GM12892 (cell line): ENCODE data around the gene CYP3A5.
"Not testable (repeated sequence)": the region's sequence is repeated elsewhere in the genome, so short reads cannot be mapped to it uniquely, and the experiment has no call there.

Experiments
- DNase-seq: peaks from one replicate; pipeline ENCODE4 v3.0.0; 2011; ENCODE audit not compliant: insufficient read length
- FAIRE-seq: peaks from 2 replicates; lab custom pipeline; 2011; peaks lifted over from hg19 to GRCh38; lab: Jason Lieb, UNC
- POLR2A ChIP-seq: IDR thresholded peaks from 2 replicates; pipeline ENCODE4 v1.6.1; 2011; ENCODE audit warnings: low read depth, low read length, control low read depth
- POLR2AphosphoS5 ChIP-seq: IDR thresholded peaks from 2 replicates; pipeline ENCODE4 v1.6.1; 2011; ENCODE audit warnings: low read depth, low read length, control low read depth
- TAF1 ChIP-seq: IDR thresholded peaks from 2 replicates; pipeline ENCODE4 v1.6.1; 2011; ENCODE audit warnings: low read depth, mild to moderate bottlenecking, control low read depth, low read length, borderline replicate concordance

The CYP3A5 gene

DNA sequence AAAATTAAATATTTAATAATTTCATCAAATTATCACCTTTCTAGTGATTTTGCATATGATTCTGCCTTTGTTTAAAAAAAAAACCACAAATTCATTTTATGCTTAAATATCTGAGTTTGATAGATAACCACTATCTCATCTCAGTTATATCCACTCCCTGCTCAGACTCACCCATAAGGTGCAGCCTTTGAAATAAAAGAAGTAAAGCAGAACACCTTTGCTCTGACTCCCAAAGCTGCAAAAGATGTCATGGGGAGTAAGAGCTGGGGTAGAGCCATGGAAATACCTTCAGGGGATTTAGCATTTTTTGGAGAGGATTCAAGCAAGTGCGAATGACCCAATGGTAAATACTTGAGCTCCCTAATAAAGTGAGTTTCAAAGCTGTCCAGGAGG, 15.1 kb upstream of the CYP3A5 start:
- DNase-seq = no peak
- TF ChIP-seq POLR2A (no peak), POLR2AphosphoS5 (no peak), TAF1 (no peak)
- FAIRE-seq = no peak

DNA sequence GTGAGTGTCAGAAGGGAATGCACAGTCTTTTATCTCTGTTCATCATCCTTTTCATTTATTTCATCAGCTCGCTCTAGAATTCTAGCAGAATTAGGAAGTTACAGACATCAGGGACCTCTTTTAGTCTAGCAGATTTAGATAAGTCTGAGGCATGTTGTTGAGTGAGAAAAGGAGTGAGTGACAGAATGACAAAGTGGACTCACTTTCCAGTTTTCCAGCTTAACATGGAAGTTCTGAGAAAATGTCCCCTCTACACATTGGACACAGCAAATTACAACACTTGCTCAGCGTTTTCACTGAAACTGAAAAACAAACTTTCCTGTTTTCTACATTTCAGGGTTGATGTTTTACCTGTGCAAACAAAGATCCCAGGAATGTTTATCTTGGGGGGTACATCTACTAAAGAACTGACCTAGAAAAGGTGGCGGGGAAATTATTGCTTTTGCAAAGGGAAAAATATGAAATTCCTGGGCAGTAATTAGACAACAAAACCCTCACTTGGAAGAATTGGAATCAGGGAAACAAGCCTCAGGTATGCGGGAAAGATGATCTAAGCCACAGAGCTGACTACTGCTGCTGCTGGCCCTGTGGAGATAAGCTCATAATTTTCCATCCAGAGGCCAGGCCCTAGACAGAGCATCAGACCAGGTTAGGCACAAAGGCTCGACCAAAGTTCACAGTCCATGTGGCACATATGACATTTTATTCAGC, 14.6 kb upstream of the CYP3A5 start:
- no peak for TF ChIP-seq POLR2A
- no peak for TF ChIP-seq TAF1
- TF ChIP-seq POLR2AphosphoS5 = no peak
- DNase-seq (no peak), FAIRE-seq (no peak)

DNA sequence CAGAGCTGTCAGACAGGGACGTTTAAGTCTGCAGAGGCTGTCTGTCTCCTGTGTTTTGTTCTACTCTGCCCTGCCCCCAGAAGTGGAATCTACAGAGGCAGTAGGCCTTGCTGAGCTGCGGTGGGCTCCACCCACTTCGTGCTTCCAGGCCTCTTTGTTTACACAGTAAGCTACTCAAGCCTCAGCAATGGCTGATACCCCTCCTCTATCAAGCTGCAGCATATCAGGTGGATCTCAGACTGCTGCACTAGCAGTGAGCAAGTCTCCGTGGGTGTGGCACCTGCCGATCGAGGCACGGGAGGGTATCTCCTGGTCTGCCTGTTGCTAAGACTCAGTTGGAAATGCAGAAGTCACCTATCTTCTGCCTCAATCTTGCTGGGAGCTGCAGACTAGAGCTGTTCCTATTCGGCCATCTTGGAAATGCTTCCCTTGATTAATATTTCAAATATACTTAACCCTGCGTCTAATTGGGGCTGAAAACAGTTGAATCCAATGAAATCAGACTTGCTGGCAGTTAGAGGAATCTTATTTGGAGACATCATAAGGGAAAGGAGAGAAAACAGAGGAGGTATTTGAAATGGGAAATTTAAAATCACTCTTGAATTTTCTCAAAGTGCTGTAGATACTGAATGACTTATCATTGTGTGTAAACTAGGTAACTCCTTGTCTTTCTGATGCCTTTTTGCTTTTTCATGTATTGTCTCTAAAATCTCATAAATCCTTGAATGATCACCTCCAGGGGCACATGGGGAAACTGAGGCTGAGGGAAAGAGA, 13.8 kb upstream of the CYP3A5 start:
- DNase-seq = no peak
- no peak for FAIRE-seq
- no peak for TF ChIP-seq POLR2A
- no peak for TF ChIP-seq POLR2AphosphoS5
- no peak for TF ChIP-seq TAF1

DNA sequence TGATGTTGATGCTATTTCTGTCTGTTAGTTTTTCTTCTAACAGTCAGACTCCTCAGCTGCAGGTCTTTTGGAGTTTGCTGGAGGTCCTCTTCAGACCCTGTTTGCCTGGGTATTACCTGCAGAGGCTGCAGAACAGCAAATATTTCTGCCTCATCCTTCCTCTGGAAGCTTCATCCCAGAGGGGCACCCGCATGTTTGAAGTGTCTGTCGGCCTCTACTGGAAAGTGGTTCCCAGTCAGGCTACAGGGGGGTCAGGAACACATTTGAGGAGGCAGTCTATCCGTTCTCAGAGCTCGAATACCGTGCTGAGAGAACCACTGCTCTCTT, 13.3 kb upstream of the CYP3A5 start:
- TF ChIP-seq POLR2AphosphoS5 = no peak
- no peak for TF ChIP-seq TAF1
- no peak for TF ChIP-seq POLR2A
- FAIRE-seq = no peak
- DNase-seq = no peak

GRCh38 chr7:99692563-99692962, 12.8 kb upstream of the CYP3A5 start:
- not testable (repeated sequence) for DNase-seq, FAIRE-seq

DNA sequence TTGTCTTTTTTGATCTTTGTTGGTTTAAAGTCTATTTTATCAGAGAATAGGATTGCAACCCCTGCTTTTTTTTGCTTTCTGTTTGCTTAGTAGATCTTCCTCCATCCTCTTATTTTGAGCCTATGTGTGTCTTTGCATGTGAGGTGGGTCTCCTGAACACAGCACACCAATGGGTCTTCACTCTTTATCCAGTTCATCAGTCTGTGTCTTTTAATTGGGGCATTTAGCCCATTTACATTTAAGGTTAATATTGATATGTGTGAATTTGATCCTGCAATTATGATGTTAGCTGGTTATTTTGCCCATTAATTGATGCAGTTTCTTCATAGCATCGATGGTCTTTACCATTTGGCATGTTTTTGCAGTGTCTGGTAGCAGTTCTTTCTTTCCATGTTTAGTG, 11.9 kb upstream of the CYP3A5 start:
- not testable (repeated sequence) for DNase-seq, FAIRE-seq

DNA sequence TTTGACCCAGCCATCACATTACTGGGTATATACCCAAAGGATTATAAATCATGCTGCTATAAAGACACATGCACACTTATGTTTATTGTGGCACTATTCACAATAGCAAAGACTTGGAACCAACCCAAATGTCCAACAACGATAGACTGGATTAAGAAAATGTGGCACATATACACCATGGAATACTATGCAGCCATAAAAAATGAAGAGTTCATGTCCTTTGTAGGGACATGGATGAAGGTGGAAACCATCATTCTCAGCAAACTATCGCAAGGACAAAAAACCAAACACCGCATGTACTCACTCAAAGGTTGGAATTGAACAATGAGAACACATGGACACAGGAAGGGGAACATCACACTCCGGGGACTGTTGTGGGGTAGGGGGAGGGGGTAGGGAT, 11.1 kb upstream of the CYP3A5 start:
- not testable (repeated sequence) for DNase-seq, FAIRE-seq

GRCh38 chr7:99685871-99686608, 6.2 kb upstream of the CYP3A5 start:
- not testable (repeated sequence) for DNase-seq, FAIRE-seq

GRCh38 chr7:99685129-99685758, 5.4 kb upstream of the CYP3A5 start:
- DNase-seq = no peak
- FAIRE-seq = no peak
- TF ChIP-seq TAF1 (no peak), POLR2A (no peak)

GRCh38 chr7:99679032-99679399, 780 bp downstream of the CYP3A5 start:
- no peak for FAIRE-seq
- DNase-seq = no peak
- TF ChIP-seq TAF1 (no peak), POLR2A (no peak), POLR2AphosphoS5 (no peak)

DNA sequence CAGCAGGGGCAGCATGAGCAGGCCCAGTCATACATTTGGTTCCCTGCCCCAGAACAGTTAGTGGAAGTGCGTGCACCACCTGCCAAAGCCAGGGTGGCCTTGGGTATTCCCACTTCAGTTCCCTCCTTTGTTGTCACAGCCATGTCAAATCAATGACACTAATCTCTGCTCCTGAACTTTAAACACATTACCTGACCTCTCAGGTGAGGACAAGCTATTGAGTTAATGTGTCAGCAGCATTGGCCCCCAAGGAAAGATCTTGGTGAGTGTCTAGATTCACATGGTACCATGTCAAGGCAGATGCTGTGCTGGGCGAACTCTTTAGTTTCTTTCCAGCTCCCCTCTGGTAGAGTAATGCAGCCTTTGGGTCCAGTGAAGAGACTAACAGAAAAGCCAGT, 2.1 kb downstream of the CYP3A5 start:
- TF ChIP-seq TAF1 (no peak), POLR2A (no peak), POLR2AphosphoS5 (no peak)
- DNase-seq (no peak), FAIRE-seq (no peak)

- FAIRE-seq (no peak), DNase-seq (no peak)
- no peak for TF ChIP-seq TAF1
- no peak for TF ChIP-seq POLR2AphosphoS5
- TF ChIP-seq POLR2A = no peak
Observed at GRCh38 chr7:99677013-99677647, 2.7 kb downstream of the CYP3A5 start.
